Measurements from ENCODE around the gene KANK2.
A peak's percentile ranks its signal among the peaks of the same experiment; 100 is the strongest.

KANK2 gene

GRCh38 chr19:11223200-11223599, 25.9 kb upstream of the KANK2 start:
- TF ChIP-seq POLR2AphosphoS5 (IDR thresholded peaks at IDR 0.05; ENCODE audit: low read depth, low read length) (no peak), POLR2A (IDR thresholded peaks at IDR 0.05; ENCODE audit: low read depth, low read length) (no peak)
- FAIRE-seq (no peak), DNase-seq (ENCODE audit: insufficient read length) (no peak)

DNA sequence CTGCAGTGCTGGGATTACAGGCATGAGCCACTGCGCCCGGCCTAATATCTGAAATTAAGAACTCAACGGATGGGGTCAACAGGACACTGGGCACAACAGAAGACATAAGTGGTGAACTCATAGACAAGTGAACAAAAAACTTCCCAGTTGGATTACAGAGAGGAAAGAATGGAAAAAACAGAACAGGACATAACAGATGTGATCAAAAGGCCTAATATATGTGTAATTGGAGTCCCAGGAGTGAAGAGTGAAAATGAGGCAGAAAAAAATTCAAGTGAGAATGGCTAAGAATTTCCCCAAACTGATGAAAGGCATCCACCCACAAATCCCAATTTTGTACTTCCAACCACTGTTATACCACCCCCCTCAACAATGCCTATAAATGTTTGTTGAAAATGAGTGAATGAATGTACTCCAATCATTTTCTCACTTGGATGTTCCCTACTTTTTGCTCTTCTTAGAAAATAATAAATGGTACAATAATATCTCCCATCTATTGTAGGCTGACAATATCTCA, 23.8 kb upstream of the KANK2 start:
- TF ChIP-seq POLR2AphosphoS5 (IDR thresholded peaks at IDR 0.05; ENCODE audit: low read depth, low read length) (no peak), TAF1 (IDR thresholded peaks at IDR 0.05; ENCODE audit: borderline replicate concordance, low read depth, low read length) (no peak), POLR2A (IDR thresholded peaks at IDR 0.05; ENCODE audit: low read depth, low read length) (no peak)
- no peak for DNase-seq (ENCODE audit: insufficient read length)
- FAIRE-seq = no peak

DNA sequence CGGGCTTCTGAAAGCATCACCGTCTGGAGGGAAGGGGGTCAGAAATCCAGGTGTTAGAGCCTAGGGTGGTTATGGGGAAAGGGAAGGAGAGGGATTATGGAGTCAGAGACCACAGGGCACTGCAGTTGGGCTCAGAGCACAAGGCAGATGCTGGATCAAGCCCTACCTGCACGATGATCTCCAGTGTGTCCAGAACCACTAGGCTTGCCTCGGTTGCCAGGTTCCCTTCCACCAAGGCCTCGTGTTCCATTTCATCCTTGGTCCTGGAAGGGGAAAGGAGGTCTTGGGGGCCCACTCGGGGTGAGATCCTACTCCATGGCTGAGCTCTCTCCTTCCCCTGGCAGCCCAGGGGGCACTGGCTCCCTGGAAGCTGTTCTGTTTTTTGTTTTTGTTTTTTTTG, 17.0 kb upstream of the KANK2 start:
- TF ChIP-seq POLR2A (IDR thresholded peaks at IDR 0.05; ENCODE audit: low read depth, low read length) = no peak
- no peak for TF ChIP-seq POLR2AphosphoS5 (IDR thresholded peaks at IDR 0.05; ENCODE audit: low read depth, low read length)
- TF ChIP-seq TAF1 (IDR thresholded peaks at IDR 0.05; ENCODE audit: borderline replicate concordance, low read depth, low read length) = no peak
- DNase-seq (ENCODE audit: insufficient read length) = no peak
- FAIRE-seq = no peak

DNA sequence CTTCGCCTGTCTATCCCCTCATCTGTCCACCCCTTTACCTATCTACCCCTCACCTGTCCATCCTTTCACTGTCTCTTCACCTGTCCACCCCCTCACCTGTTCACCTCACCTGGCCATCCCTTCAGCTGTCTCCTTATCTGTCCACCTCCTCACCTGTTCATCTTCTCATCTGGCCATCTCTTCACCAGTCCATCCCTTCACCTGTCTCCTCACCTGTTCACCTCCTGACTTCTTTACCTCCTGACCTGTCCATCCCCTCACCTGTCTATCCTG, 13.2 kb upstream of the KANK2 start:
- FAIRE-seq = peak; percentile 42
- DNase-seq (ENCODE audit: insufficient read length) = no peak
- TF ChIP-seq TAF1 (IDR thresholded peaks at IDR 0.05; ENCODE audit: borderline replicate concordance, low read depth, low read length) = no peak
- TF ChIP-seq POLR2A (IDR thresholded peaks at IDR 0.05; ENCODE audit: low read depth, low read length) = no peak
- no peak for TF ChIP-seq POLR2AphosphoS5 (IDR thresholded peaks at IDR 0.05; ENCODE audit: low read depth, low read length)

DNA sequence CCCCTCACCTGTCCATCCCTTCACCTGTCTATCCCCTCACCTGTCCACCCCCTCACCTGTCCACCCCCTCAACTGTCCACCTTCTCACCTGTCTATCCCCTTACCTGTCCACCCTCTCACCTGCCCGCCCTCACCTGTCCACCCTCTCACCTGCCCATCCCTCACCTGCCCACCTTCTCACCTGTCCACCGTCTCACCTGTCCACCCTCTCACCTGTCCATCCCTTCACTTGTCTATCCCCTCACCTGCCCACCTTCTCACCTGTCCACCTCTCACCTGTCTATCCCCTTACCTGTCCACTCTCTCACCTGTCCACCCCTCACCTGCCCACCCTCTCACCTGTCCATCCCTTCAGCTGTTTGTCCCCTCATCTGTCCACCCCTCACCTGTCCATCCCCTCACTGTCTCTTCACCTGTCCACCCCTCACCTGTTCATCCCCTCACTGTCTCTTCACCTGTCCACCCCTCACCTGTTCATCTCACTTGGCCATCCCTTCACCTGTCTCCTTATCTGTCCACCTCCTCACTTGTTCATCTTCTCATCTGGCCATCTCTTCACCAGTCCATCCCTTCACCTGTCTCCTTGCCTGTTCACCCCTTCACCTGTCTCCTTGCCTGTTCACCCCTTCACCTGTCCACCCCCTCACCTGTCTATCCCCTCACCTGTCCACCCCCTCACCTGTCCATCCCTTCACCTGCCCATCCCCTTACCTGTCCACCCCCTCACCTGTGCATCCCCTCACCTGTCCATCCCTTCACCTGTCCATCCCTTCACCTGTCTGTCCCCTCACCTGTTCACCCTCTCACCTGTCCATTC, 12.7 kb upstream of the KANK2 start:
- TF ChIP-seq TAF1 (IDR thresholded peaks at IDR 0.05; ENCODE audit: borderline replicate concordance, low read depth, low read length) = no peak
- no peak for TF ChIP-seq POLR2AphosphoS5 (IDR thresholded peaks at IDR 0.05; ENCODE audit: low read depth, low read length)
- no peak for TF ChIP-seq POLR2A (IDR thresholded peaks at IDR 0.05; ENCODE audit: low read depth, low read length)
- DNase-seq (ENCODE audit: insufficient read length) (no peak), FAIRE-seq (peak; percentile 70)

- DNase-seq (ENCODE audit: insufficient read length) (no peak), FAIRE-seq (no peak)
- TF ChIP-seq POLR2A (IDR thresholded peaks at IDR 0.05; ENCODE audit: low read depth, low read length) (no peak), POLR2AphosphoS5 (IDR thresholded peaks at IDR 0.05; ENCODE audit: low read depth, low read length) (no peak), TAF1 (IDR thresholded peaks at IDR 0.05; ENCODE audit: borderline replicate concordance, low read depth, low read length) (no peak)
These were observed 11.5 kb upstream of the KANK2 start for GRCh38 chr19:11208561-11209471.

GRCh38 chr19:11205939-11206570, 8.7 kb upstream of the KANK2 start:
- TF ChIP-seq TAF1 (IDR thresholded peaks at IDR 0.05; ENCODE audit: borderline replicate concordance, low read depth, low read length) = no peak
- no peak for TF ChIP-seq POLR2AphosphoS5 (IDR thresholded peaks at IDR 0.05; ENCODE audit: low read depth, low read length)
- TF ChIP-seq POLR2A (IDR thresholded peaks at IDR 0.05; ENCODE audit: low read depth, low read length) = no peak
- FAIRE-seq (peak; percentile 73), DNase-seq (ENCODE audit: insufficient read length) (no peak)

DNA sequence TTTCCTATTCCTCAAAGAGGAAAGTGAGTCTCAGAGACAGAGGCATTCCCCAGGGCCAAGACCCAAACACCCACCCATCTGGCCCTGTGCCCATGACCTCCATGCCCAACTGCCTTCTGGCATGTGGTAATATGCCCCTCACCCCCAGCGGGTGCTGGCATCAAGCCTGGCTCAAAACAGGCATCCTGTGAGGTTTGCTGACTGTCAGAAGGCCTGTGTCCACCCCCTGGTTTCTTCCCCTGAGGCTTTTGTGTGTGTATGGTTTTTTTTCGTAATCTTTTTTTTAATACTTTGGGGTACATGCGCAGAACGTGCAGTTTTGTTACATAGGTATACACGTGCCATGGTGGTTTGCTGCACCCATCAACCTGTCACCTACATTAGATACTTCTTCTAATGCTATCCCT, 7.6 kb upstream of the KANK2 start:
- TF ChIP-seq POLR2AphosphoS5 (IDR thresholded peaks at IDR 0.05; ENCODE audit: low read depth, low read length) (no peak), TAF1 (IDR thresholded peaks at IDR 0.05; ENCODE audit: borderline replicate concordance, low read depth, low read length) (no peak), POLR2A (IDR thresholded peaks at IDR 0.05; ENCODE audit: low read depth, low read length) (no peak)
- DNase-seq (ENCODE audit: insufficient read length) (no peak), FAIRE-seq (no peak)

- FAIRE-seq = peak; percentile 24
- TF ChIP-seq POLR2A (IDR thresholded peaks at IDR 0.05; ENCODE audit: low read depth, low read length) (no peak), TAF1 (IDR thresholded peaks at IDR 0.05; ENCODE audit: borderline replicate concordance, low read depth, low read length) (no peak), POLR2AphosphoS5 (IDR thresholded peaks at IDR 0.05; ENCODE audit: low read depth, low read length) (no peak)
These were observed 6.8 kb upstream of the KANK2 start for GRCh38 chr19:11204076-11204602.

GRCh38 chr19:11203194-11204075, 6.1 kb upstream of the KANK2 start:
- no peak for TF ChIP-seq POLR2A (IDR thresholded peaks at IDR 0.05; ENCODE audit: low read depth, low read length)
- no peak for TF ChIP-seq POLR2AphosphoS5 (IDR thresholded peaks at IDR 0.05; ENCODE audit: low read depth, low read length)
- no peak for TF ChIP-seq TAF1 (IDR thresholded peaks at IDR 0.05; ENCODE audit: borderline replicate concordance, low read depth, low read length)
- peak; percentile 70 for FAIRE-seq
- DNase-seq (ENCODE audit: insufficient read length) = peak; percentile 70

More at GRCh38 chr19:11204076-11204602, 6.8 kb upstream of the KANK2 start:
- DNase-seq (ENCODE audit: insufficient read length) = no peak

All from GM12892 (cell line).